Testis (tissue), 2 donors: ENCODE results near the gene ISOC2.
"Not testable (repeated sequence)": the region's sequence is repeated elsewhere in the genome, so short reads cannot be mapped to it uniquely, and the experiment has no call there.

ENCODE experiments used
- POLR2A ChIP-seq: fragments of 450-650 bp; IDR thresholded peaks from one replicate; pipeline ENCODE4 v1.6.1; 2017; ENCODE audit warnings: antibody characterized with exemption, mild to moderate bottlenecking, moderate library complexity
- TF ChIP-seq, protein P1 (sequence below), 3 experiments: fragments of 450-650 bp in 2 of 3; fragments of 200-600 bp in 1 of 3; sonication (generic) in 1 of 3; IDR thresholded peaks; one replicate each; pipeline ENCODE4 v1.5.1; 2016 to 2019; ENCODE audit warnings: antibody characterized with exemption in 3 of 3, mild to moderate bottlenecking in 2 of 3, moderate library complexity in 1 of 3

DNA sequence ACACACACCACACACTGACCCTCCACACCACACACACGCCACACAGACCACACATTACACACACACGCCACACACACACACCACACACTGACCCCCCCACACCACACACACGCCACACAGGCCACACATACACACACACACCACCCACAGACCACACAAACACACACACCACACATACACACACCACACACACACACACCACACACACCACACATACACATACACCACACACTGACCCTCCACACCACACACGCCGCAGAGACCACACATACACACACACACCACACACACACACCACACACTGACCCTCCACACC, 13.3 kb downstream of the ISOC2 start:
- TF ChIP-seq, protein P1, sequence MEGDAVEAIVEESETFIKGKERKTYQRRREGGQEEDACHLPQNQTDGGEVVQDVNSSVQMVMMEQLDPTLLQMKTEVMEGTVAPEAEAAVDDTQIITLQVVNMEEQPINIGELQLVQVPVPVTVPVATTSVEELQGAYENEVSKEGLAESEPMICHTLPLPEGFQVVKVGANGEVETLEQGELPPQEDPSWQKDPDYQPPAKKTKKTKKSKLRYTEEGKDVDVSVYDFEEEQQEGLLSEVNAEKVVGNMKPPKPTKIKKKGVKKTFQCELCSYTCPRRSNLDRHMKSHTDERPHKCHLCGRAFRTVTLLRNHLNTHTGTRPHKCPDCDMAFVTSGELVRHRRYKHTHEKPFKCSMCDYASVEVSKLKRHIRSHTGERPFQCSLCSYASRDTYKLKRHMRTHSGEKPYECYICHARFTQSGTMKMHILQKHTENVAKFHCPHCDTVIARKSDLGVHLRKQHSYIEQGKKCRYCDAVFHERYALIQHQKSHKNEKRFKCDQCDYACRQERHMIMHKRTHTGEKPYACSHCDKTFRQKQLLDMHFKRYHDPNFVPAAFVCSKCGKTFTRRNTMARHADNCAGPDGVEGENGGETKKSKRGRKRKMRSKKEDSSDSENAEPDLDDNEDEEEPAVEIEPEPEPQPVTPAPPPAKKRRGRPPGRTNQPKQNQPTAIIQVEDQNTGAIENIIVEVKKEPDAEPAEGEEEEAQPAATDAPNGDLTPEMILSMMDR (IDR thresholded peaks at IDR 0.05), result not testable (repeated sequence)
- TF ChIP-seq POLR2A, result not testable (repeated sequence)
